A673 (cell line): ENCODE measurements around the gene IVNS1ABP. TPM values are rescaled to one million over a fixed set of nuclear protein-coding genes. Genes with fewer than 3 reads are reported as not detected.

ENCODE experiments used
- BruUV-seq: library from RNA; stranded (reverse); fragments of 400-500 nt; replicated peaks from 2 replicates; lab custom pipeline; 2021; lab: Mats Ljungman, UMichigan
- CTCF ChIA-PET: fragments of 300-600 bp; sonication (Branson Sonifier 250); formaldehyde crosslinking; loops from one replicate; lab custom pipeline; 2022; ENCODE audit warnings: antibody characterized with exemption; lab: Charles Lee
- POLR2A ChIA-PET: fragments of 300-600 bp; sonication (Branson Sonifier 250); formaldehyde crosslinking; loops from one replicate; lab custom pipeline; 2022; ENCODE audit warnings: antibody characterized with exemption; ENCODE audit not compliant: low non-redundant PET; lab: Charles Lee
- DNase-seq: peaks from one replicate; pipeline ENCODE4 v3.0.0-alpha.2; 2015; ENCODE audit warnings: low spot score
- H3K27ac ChIP-seq: fragments of 200-600 bp; sonication (generic); 2 replicates; pipeline ENCODE4 v1.5.1; 2016; ENCODE audit warnings: mixed run types, low read depth, mild to moderate bottlenecking, mixed read lengths, antibody characterized with exemption, low read length; ENCODE audit not compliant: poor library complexity, severe bottlenecking
- H3K27me3 ChIP-seq: fragments of 200-600 bp; sonication (generic); replicated peaks from 2 replicates; pipeline ENCODE4 v1.6.1; 2017; ENCODE audit warnings: mixed run types, low read depth, mild to moderate bottlenecking, mixed read lengths, antibody characterized with exemption, low read length; ENCODE audit not compliant: insufficient read depth, poor library complexity
- H3K36me3 ChIP-seq: fragments of 200-600 bp; sonication (generic); 2 replicates; pipeline ENCODE4 v1.6.1; 2016; ENCODE audit warnings: mixed run types, mild to moderate bottlenecking, mixed read lengths, antibody characterized with exemption, low read length; ENCODE audit not compliant: insufficient read depth, poor library complexity, severe bottlenecking
- H3K4me1 ChIP-seq: fragments of 200-600 bp; sonication (generic); 2 replicates; pipeline ENCODE4 v1.6.1; 2017; ENCODE audit warnings: mixed run types, mild to moderate bottlenecking, mixed read lengths, antibody characterized with exemption, low read length; ENCODE audit not compliant: insufficient read depth, poor library complexity, severe bottlenecking
- H3K4me3 ChIP-seq: fragments of 200-600 bp; sonication (generic); 2 replicates; pipeline ENCODE4 v1.5.1; 2016; ENCODE audit warnings: low read depth, mixed run types, mild to moderate bottlenecking, mixed read lengths, low read length; ENCODE audit not compliant: poor library complexity, severe bottlenecking
- H3K9me3 ChIP-seq: fragments of 200-600 bp; sonication (generic); 2 replicates; pipeline ENCODE4 v1.6.1; 2016; ENCODE audit warnings: mixed run types, low read depth, mild to moderate bottlenecking, mixed read lengths, antibody characterized with exemption, low read length; ENCODE audit not compliant: poor library complexity, severe bottlenecking
- CTCF ChIP-seq: fragments of 300-800, 200-600 bp; sonication (generic); conservative IDR thresholded peaks from 2 replicates; pipeline ENCODE4 v1.5.1; 2017; ENCODE audit warnings: low read depth, mild to moderate bottlenecking, antibody characterized with exemption, low read length, moderate library complexity, mixed read lengths
- EZH2 ChIP-seq: fragments of 200-600 bp; sonication (generic); IDR thresholded peaks from 2 replicates; pipeline ENCODE4 v1.6.1; 2017; ENCODE audit warnings: borderline replicate concordance, low read depth, mild to moderate bottlenecking, mixed read lengths, antibody characterized with exemption, low read length; ENCODE audit not compliant: poor library complexity, severe bottlenecking
- intact Hi-C: fragments of 100-400 bp; cut with micrococcal nuclease; formaldehyde crosslinking; loops from one replicate; pipeline ENCODE4 v1.10.0; 2022; ENCODE audit not compliant: unreplicated experiment
- total RNA-seq: library from RNA; stranded (reverse); gene quantifications from 2 replicates; pipeline ENCODE4 v1.2.3, GENCODE V29; 2021

The IVNS1ABP gene
- total RNA-seq, 1 experiment from 2014 or later, result 221 TPM

DNA sequence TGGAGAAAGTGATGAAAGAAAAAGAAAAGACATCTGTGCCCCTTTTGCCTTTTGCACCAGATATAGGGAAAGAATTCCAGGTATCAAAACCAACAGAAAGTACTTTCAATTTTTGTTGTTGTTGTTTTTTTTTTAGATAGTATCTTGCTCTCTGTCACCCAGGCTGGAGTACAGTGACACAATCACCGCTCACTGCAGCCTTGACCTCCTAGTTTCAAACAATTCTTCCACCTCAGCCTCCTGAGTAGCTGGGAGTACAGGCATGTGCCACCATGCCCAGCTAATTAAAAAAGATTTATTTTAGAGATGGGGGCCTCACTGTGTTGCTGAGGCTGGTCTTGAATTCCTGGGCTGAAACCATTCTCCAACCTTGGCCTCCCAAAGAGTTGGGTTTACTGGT is 31.3 kb upstream of the IVNS1ABP start:
- Histone ChIP-seq H3K4me1 (peaks cover 12% of the 10 kb centered on the region), H3K27ac (no peak overlapping the region), H3K36me3 (no peaks in the 10 kb centered on the region), H3K9me3 (no peaks in the 10 kb centered on the region), H3K27me3 (no peaks in the 10 kb centered on the region), H3K4me3 (no peak overlapping the region)
- no peak for DNase-seq
- no TSS peak for BruUV-seq
- intact Hi-C loops, result no loop called here
- TF ChIP-seq EZH2 (no peak), CTCF (no peak)
- CTCF ChIA-PET, result no interaction called here
- POLR2A ChIA-PET, result no interaction called here

- Histone ChIP-seq H3K27ac (no peak overlapping the region), H3K4me3 (no peak overlapping the region), H3K9me3 (no peaks in the 10 kb centered on the region), H3K27me3 (no peaks in the 10 kb centered on the region), H3K4me1 (peaks cover under 1% of the 10 kb centered on the region), H3K36me3 (no peaks in the 10 kb centered on the region)
- POLR2A ChIA-PET, result no interaction called here
- intact Hi-C loops, result no loop called here
- BruUV-seq, result no TSS peak
- TF ChIP-seq CTCF, result no peak
- TF ChIP-seq EZH2, result no peak
- no peak for DNase-seq
- CTCF ChIA-PET, result no interaction called here
Observed at GRCh38 chr1:185345913-185346720, 29.1 kb upstream of the IVNS1ABP start.

DNA sequence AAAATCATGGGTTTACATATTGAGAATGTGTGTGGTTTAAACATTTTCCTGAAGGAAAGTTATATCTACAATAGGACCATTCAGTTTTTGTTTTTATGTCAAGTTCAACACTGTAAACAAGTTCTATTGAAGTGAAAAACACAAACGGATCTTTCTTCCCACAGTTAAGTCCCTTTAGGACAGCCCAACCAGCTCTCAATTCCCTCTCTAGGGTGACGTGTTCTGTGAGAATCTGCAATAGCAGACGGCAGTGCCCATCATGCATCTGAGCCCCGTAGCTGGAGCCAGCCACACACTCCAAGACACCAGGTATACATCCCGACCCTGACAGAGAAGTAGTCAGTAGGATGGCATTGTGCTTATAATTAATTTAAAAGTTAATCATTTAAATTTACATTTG is 26.3 kb upstream of the IVNS1ABP start:
- no peak for DNase-seq
- POLR2A ChIA-PET, result no interaction called here

More for the DNA sequence above, 26.3 kb upstream of the IVNS1ABP start:
- H3K27ac ChIP-seq, result no peak overlapping the region
- no peaks in the 10 kb centered on the region for H3K36me3 ChIP-seq
- no peaks in the 10 kb centered on the region for H3K27me3 ChIP-seq
- intact Hi-C loops, result no loop called here
- no peak for TF ChIP-seq EZH2
- no peak for TF ChIP-seq CTCF
- H3K4me3 ChIP-seq, result no peak overlapping the region
- H3K4me1 ChIP-seq, result peaks cover 4% of the 10 kb centered on the region
- no TSS peak for BruUV-seq
- CTCF ChIA-PET, result no interaction called here
- no peaks in the 10 kb centered on the region for H3K9me3 ChIP-seq
